ENCODE measurements around the gene CDKL4. TPM values are rescaled to one million over a fixed set of nuclear protein-coding genes. Genes with fewer than 3 reads are reported as not detected.

Gene CDKL4
- total RNA-seq, 1 donor from 2014 or later, result 0.24 TPM

- intact Hi-C loops (cut with micrococcal nuclease), result loop anchor here (1.0 to 10.0 kb wide), 3 partner anchors 12 to 524 kb away; partner anchors contain the start of genes HNRNPLL and MAP4K3
- no peak for DNase-seq
- H3K9me3 Mint-ChIP-seq, result no peaks in the 10 kb centered on the region
- ChIA-PET CTCF (interaction anchor here (0.9 to 6.3 kb wide), 3 partner anchors 8 to 100 kb away, joined by 3 to 56 read pairs (median 5); partner anchors contain the start of gene SOS1), POLR2A (interaction anchor here (1.2 to 3.9 kb wide), 3 partner anchors 8 to 13 kb away, joined by 4 to 52 read pairs (median 8); partner anchors contain the start of gene SOS1)
- no peak for TF ChIP-seq CTCF (IDR thresholded peaks at IDR 0.05)
- H3K36me3 Mint-ChIP-seq (ENCODE audit: low read depth), result peaks cover 5% of the 10 kb centered on the region
- H3K27me3 Mint-ChIP-seq, result no peaks in the 10 kb centered on the region
- H3K4me3 Mint-ChIP-seq, result peak overlapping the region; percentile 33
- ATAC-seq (ENCODE audit: low read depth), result peak; percentile 33
- H3K4me1 Mint-ChIP-seq, result peaks cover 52% of the 10 kb centered on the region
- H3K27ac Mint-ChIP-seq, result peak overlapping the region; percentile 82
These were observed 114.8 kb downstream of the CDKL4 start for GRCh38 chr2:39128919-39129391.

- Mint-ChIP-seq H3K4me1 (peaks cover 53% of the 10 kb centered on the region), H3K9me3 (no peaks in the 10 kb centered on the region), H3K27ac (peak overlapping the region; percentile 82), H3K27me3 (no peaks in the 10 kb centered on the region), H3K4me3 (peak overlapping the region; percentile 48), H3K36me3 (ENCODE audit: low read depth) (peaks cover 5% of the 10 kb centered on the region)
- DNase-seq, result no peak
- intact Hi-C loops (cut with micrococcal nuclease), result loop anchor here (5.0 to 10.0 kb wide), 2 partner anchors 309 to 523 kb away; partner anchors contain the start of genes HNRNPLL and MAP4K3
- ChIA-PET CTCF (interaction anchor here (0.9 to 6.3 kb wide), 2 partner anchors 101 to 180 kb away, joined by 3 to 56 read pairs; no protein-coding TSS in a partner anchor), POLR2A (interaction anchor here (0.8 to 3.9 kb wide), 4 partner anchors 8 to 377 kb away, joined by 3 to 52 read pairs (median 4); partner anchors contain the start of gene SRSF7)
- ATAC-seq (ENCODE audit: low read depth), result peak; percentile 28
- no peak for TF ChIP-seq CTCF (IDR thresholded peaks at IDR 0.05)
These were observed 115.8 kb downstream of the CDKL4 start for GRCh38 chr2:39127973-39128372.

Other genes starting within 250 kb of the CDKL4 start
- gene SOS1, start 122.9 kb downstream of the CDKL4 start, total RNA-seq, result 39.2 and 51.9 TPM in 2 replicates
- gene MAP4K3, start 193.3 kb upstream of the CDKL4 start, total RNA-seq, result 9.9 and 11.0 TPM in 2 replicates